WI38 (cell line): ENCODE measurements around the gene PHLPP2.
"Not testable (repeated sequence)": the region's sequence is repeated elsewhere in the genome, so short reads cannot be mapped to it uniquely, and the experiment has no call there.

Experiments used
- H3K4me3 ChIP-seq: 2 replicates; pipeline ENCODE4 v1.5.1; 2011; ENCODE audit warnings: low read depth, mild to moderate bottlenecking, control low read depth, low read length
- TF ChIP-seq, protein P1 (sequence below): IDR thresholded peaks from 2 replicates; pipeline ENCODE4 v1.5.1; 2012; ENCODE audit warnings: low read depth, mild to moderate bottlenecking, control low read depth, low read length

The PHLPP2 gene

DNA sequence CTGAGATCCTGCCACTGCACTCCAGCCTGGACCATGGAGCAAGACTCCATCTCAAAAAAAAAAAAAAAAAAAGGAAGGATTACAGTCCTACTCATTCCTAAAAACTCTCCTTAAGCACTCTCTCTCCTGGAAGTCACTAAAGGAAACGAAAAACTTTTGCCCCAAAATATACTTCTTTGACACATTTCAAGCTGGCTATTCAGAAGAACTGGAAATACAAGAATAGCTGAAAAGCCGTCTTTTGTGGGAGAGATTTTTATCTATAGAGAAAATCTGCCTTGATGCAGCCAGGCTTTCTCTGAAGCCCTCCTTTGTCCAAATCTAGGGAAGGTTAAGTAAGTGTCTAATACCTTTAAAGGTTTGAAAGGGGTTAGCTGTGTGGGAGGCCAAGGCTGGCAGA lies 115.4 kb downstream of the PHLPP2 start:
- TF ChIP-seq, protein P1, sequence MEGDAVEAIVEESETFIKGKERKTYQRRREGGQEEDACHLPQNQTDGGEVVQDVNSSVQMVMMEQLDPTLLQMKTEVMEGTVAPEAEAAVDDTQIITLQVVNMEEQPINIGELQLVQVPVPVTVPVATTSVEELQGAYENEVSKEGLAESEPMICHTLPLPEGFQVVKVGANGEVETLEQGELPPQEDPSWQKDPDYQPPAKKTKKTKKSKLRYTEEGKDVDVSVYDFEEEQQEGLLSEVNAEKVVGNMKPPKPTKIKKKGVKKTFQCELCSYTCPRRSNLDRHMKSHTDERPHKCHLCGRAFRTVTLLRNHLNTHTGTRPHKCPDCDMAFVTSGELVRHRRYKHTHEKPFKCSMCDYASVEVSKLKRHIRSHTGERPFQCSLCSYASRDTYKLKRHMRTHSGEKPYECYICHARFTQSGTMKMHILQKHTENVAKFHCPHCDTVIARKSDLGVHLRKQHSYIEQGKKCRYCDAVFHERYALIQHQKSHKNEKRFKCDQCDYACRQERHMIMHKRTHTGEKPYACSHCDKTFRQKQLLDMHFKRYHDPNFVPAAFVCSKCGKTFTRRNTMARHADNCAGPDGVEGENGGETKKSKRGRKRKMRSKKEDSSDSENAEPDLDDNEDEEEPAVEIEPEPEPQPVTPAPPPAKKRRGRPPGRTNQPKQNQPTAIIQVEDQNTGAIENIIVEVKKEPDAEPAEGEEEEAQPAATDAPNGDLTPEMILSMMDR: no peak
- no peak overlapping the region for H3K4me3 ChIP-seq

DNA sequence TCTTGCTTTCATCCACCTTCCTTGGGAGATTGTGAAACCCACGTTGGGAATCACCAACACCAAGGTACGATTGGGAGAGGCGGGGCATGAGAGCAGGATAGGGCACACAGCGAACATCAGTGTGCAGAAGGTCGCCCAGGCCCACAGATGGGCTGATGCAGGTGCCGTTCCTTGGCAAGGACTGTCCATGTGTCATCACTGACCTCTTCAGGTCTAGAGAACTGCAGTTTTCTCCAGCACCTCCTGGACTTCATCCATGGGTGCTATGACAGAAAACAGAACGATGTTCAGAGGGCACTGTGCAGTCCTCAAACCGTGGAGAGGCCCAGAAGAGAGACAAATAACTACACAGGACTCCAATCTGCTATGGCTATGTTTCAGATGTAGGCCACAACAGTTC lies 123.7 kb downstream of the PHLPP2 start:
- TF ChIP-seq, protein P1: no peak
- H3K4me3 ChIP-seq: no peak overlapping the region

DNA sequence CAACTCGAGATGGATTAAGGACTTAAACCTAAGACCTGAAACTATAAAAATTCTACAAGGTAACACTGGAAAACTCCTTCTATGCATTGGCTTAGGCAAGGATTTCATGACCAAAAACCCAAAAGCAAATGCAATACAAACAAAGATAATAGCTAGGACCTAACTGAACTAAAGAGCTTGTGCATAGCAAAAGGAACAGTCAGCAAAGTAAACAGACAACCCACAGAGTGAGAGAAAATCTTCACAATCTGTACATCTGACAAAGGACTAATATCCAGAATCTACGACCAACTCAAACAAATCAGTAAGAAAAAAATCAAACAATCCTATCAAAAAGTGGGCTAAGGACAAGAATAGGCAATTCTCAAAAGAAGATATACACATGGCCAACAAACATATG lies 126.1 kb downstream of the PHLPP2 start:
- H3K4me3 ChIP-seq: not testable (repeated sequence)

DNA sequence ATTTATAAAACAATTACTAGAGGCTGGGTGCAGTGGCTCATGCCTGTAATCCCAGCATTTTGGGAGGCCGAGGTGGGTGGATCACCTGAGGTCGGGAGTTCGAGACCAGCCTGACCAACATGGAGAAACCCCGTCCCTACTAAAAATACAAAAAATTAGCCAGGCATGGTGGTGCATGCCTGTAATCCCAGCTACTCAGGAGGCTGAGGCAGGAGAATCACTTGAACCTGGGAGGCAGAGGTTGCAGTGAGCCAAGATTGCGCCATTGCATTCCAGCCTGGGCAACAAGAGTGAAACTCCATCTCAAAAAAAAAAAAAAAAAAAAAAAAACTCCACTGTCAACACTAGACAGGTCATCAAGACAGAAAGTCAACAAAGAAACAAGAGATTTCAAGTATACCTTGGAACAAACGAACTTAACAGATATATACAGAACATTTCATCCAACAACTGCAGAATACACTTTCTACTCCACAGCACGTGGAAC lies 129.1 kb downstream of the PHLPP2 start:
- not testable (repeated sequence) for H3K4me3 ChIP-seq
